HepG2 (cell line): ENCODE measurements around the gene DOK7. TPM values are rescaled to one million over a fixed set of nuclear protein-coding genes. Genes with fewer than 3 reads are reported as not detected.
A peak's percentile ranks its signal among the peaks of the same experiment; 100 is the strongest.

ENCODE experiments used
- DNMT1 ChIP-seq: sonication (generic); formaldehyde crosslinking; IDR thresholded peaks from 2 replicates; pipeline ENCODE4 v1.5.1; 2020; ENCODE audit warnings: mild to moderate bottlenecking, missing genetic modification reagents
- DZIP1 ChIP-seq: sonication (generic); formaldehyde crosslinking; IDR thresholded peaks from 2 replicates; pipeline ENCODE4 v1.5.0; 2020; ENCODE audit warnings: mild to moderate bottlenecking, missing genetic modification reagents
- NCOA2 ChIP-seq: sonication (generic); formaldehyde crosslinking; IDR thresholded peaks from 2 replicates; pipeline ENCODE4 v1.8.0; 2022; ENCODE audit warnings: inconsistent platforms
- NFKB2 ChIP-seq: sonication (generic); formaldehyde crosslinking; IDR thresholded peaks from 2 replicates; pipeline ENCODE4 v1.4.0; 2020; ENCODE audit warnings: missing genetic modification reagents, borderline replicate concordance
- ZKSCAN1 ChIP-seq: fragments of 150-350 bp; IDR thresholded peaks from 2 replicates; pipeline ENCODE4 v1.6.1; 2014; ENCODE audit warnings: low read length
- ZNF10 ChIP-seq: sonication (generic); formaldehyde crosslinking; IDR thresholded peaks from 2 replicates; pipeline ENCODE4 v1.4.0; 2020; ENCODE audit warnings: mild to moderate bottlenecking, low read depth, missing genetic modification reagents, borderline replicate concordance
- ZNF142 ChIP-seq: sonication (generic); formaldehyde crosslinking; IDR thresholded peaks from 2 replicates; pipeline ENCODE4 v1.4.0; 2020; ENCODE audit warnings: missing genetic modification reagents
- ZNF678 ChIP-seq: sonication (generic); formaldehyde crosslinking; IDR thresholded peaks from 2 replicates; pipeline ENCODE4 v1.4.0; 2020; ENCODE audit warnings: mild to moderate bottlenecking, missing genetic modification reagents
- polyA plus RNA-seq, 8 experiments: library from polyadenylated mRNA; depleted of rRNA in 3 of 8; stranded (reverse) in 7 of 8; unstranded in 1 of 8; fragments of >200 nt; fragmentation: Illumina TruSeq in 4 of 8; extraction: Trizol in 4 of 8; gene quantifications; 2 replicates each; pipeline versions ENCODE4 v1.2.1 to v1.2.3, GENCODE V29; 2011 to 2016; ENCODE audit warnings: low read depth in 4 of 8, missing spikeins in 1 of 8, mixed read lengths in 1 of 8; ENCODE audit not compliant: insufficient read depth in 1 of 8
- total RNA-seq, 5 experiments: library from RNA; depleted of rRNA; stranded (reverse); fragments of >200 nt; fragmentation: Illumina TruSeq; extraction: Trizol; gene quantifications; 2 replicates each; pipeline ENCODE4 v1.2.3, GENCODE V29; 2016; ENCODE audit warnings: low read depth in 1 of 5

Gene DOK7
- total and polyA plus RNA-seq, 2 of the 13 experiments (the other 11 are each of a cell fraction or from before 2014, with no cell fraction given) = 0.03 to 0.07 TPM

- TF ChIP-seq ZNF142 (CRISPR knock-in tag) = no peak
- TF ChIP-seq ZKSCAN1 = no peak
- peak; percentile 72; the same call in 1 of the 2 replicates for TF ChIP-seq DZIP1 (CRISPR knock-in tag)
- peak; percentile 73 for TF ChIP-seq NCOA2 (CRISPR knock-in tag)
- TF ChIP-seq NFKB2 = peak; percentile 6; the same call in 1 of the 2 replicates
- no peak for TF ChIP-seq ZNF10 (CRISPR knock-in tag)
- TF ChIP-seq DNMT1 (CRISPR knock-in tag) = peak; percentile 18; the same call in 1 of the 2 replicates
- TF ChIP-seq ZNF678 (CRISPR knock-in tag) = no peak; the same call in 1 of the 2 replicates
- TF ChIP-seq, all 625 proteins: peak for 171
Measured at GRCh38 chr4:3441501-3442459, 21.3 kb upstream of the DOK7 start, which contains the start of gene HGFAC (continued).
